Osteoblast (primary cell): ENCODE data around the gene DSCAML1. TPM values are rescaled to one million over a fixed set of nuclear protein-coding genes. Genes with fewer than 3 reads are reported as not detected.

Source experiments
- DNase-seq: peaks from one replicate; pipeline ENCODE4 v3.0.0; 2011; ENCODE audit warnings: low spot score, mixed read lengths; ENCODE audit not compliant: insufficient read length; ENCODE audit errors: missing footprints
- H2AFZ ChIP-seq: 2 replicates; pipeline ENCODE4 v1.6.0; 2011; ENCODE audit warnings: mild to moderate bottlenecking, low read length
- H3K27ac ChIP-seq: 2 replicates; pipeline ENCODE4 v1.5.1; 2011; ENCODE audit warnings: mild to moderate bottlenecking, low read depth, low read length, moderate library complexity
- H3K27me3 ChIP-seq: 2 replicates; pipeline ENCODE4 v1.6.0; 2012; ENCODE audit warnings: mild to moderate bottlenecking, control low read depth, inconsistent platforms, low read length, moderate library complexity; ENCODE audit not compliant: insufficient read depth
- H3K36me3 ChIP-seq: 2 replicates; pipeline ENCODE4 v1.5.1; 2011; ENCODE audit warnings: mild to moderate bottlenecking, low read length, control low read depth, moderate library complexity; ENCODE audit not compliant: insufficient read depth
- H3K4me1 ChIP-seq: 2 replicates; pipeline ENCODE4 v1.5.1; 2011; ENCODE audit warnings: mild to moderate bottlenecking, low read length, control low read depth, moderate library complexity; ENCODE audit not compliant: insufficient read depth
- H3K4me2 ChIP-seq: 2 replicates; pipeline ENCODE4 v1.6.0; 2011; ENCODE audit warnings: mild to moderate bottlenecking, low read length; ENCODE audit not compliant: insufficient read depth
- H3K4me3 ChIP-seq: fragments of 200-600 bp; sonication (generic); 3 replicates; pipeline ENCODE4 v1.5.1; 2012; ENCODE audit warnings: mild to moderate bottlenecking, low read length, inconsistent platforms; ENCODE audit not compliant: insufficient read depth
- H3K79me2 ChIP-seq: 2 replicates; pipeline ENCODE4 v1.6.0; 2012; ENCODE audit warnings: mild to moderate bottlenecking, low read length, control low read depth, inconsistent platforms; ENCODE audit not compliant: insufficient read depth
- H3K9me3 ChIP-seq: 2 replicates; pipeline ENCODE4 v1.5.1; 2011; ENCODE audit warnings: low read depth, low read length, control low read depth
- H4K20me1 ChIP-seq: 2 replicates; pipeline ENCODE4 v1.6.0; 2012; ENCODE audit warnings: mild to moderate bottlenecking, low read length, control low read depth; ENCODE audit not compliant: insufficient read depth
- CTCF ChIP-seq: IDR thresholded peaks from 2 replicates; pipeline ENCODE4 v1.5.1; 2011; ENCODE audit warnings: mild to moderate bottlenecking, low read depth, low read length, moderate library complexity; ENCODE audit errors: extremely low read depth
- total RNA-seq: library from RNA; depleted of rRNA; stranded (reverse); fragments of >200 nt; gene quantifications from 2 replicates; pipeline ENCODE4 v1.2.3, GENCODE V29; 2012

The DSCAML1 gene
- total RNA-seq, 1 donor = not detected

DNA sequence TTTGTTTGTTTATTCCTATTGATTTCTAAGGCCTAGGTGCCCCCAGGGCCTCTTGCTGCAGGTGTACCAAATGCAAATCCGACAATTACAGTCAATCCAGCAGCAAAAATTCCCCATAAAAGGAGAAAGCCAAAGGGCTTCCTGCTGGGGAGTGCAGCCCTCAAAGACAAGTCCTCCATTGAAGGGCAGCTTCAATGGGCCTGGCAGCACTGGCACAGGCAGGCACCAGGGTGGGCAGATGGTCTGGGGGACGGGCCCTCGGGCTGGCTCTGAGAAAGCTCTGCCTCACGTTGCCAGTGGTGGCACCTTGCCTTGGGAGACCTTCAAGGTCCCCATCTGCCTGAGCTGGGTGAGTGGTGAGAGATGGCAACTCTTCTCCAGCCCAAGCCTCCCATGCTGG, 128.0 kb downstream of the DSCAML1 start:
- no peak overlapping the region for H3K4me3 ChIP-seq
- no peak overlapping the region for H3K4me2 ChIP-seq
- peaks cover 8% of the 10 kb centered on the region for H3K27me3 ChIP-seq
- H3K9me3 ChIP-seq = no peaks in the 10 kb centered on the region
- no peak overlapping the region for H3K27ac ChIP-seq
- H3K4me1 ChIP-seq = no peaks in the 10 kb centered on the region
- no peaks in the 10 kb centered on the region for H3K79me2 ChIP-seq
- DNase-seq = no peak
- H4K20me1 ChIP-seq = no peaks in the 10 kb centered on the region
- no peak overlapping the region for H2AFZ ChIP-seq
- no peaks in the 10 kb centered on the region for H3K36me3 ChIP-seq
- no peak for TF ChIP-seq CTCF

GRCh38 chr11:117668321-117668751, 128.7 kb downstream of the DSCAML1 start:
- Histone ChIP-seq H3K27me3 (peaks cover 8% of the 10 kb centered on the region), H3K36me3 (no peaks in the 10 kb centered on the region), H3K4me3 (no peak overlapping the region), H3K79me2 (no peaks in the 10 kb centered on the region), H4K20me1 (no peaks in the 10 kb centered on the region), H3K4me2 (no peak overlapping the region), H3K9me3 (no peaks in the 10 kb centered on the region), H2AFZ (no peak overlapping the region), H3K27ac (no peak overlapping the region), H3K4me1 (no peaks in the 10 kb centered on the region)
- TF ChIP-seq CTCF = no peak
- DNase-seq = no peak

DNA sequence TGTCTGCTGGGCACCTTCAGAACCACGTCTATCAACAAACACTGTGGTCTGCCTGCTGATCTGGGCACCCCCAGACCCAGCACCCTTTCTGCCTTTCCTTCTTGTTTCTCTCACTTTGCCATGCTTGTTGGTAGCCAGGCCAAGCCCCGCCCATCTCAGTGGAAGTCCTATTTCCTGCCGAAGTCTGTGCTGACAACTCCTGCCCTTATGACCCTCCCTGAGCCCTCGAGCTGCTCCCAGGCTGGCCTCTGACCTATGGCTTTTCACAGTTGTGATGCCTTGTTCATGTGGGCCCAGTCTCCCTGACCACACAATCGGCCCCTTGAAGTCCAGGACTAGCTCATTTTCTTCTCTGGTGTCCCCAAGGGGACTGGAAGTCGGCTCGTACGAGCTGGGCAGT, 132.1 kb downstream of the DSCAML1 start:
- no peak for TF ChIP-seq CTCF
- no peak for DNase-seq
- no peak overlapping the region for H3K4me2 ChIP-seq
- no peaks in the 10 kb centered on the region for H3K9me3 ChIP-seq
- H3K4me3 ChIP-seq = no peak overlapping the region
- no peaks in the 10 kb centered on the region for H3K36me3 ChIP-seq
- no peaks in the 10 kb centered on the region for H3K79me2 ChIP-seq
- H3K4me1 ChIP-seq = no peaks in the 10 kb centered on the region
- H3K27ac ChIP-seq = no peak overlapping the region
- no peaks in the 10 kb centered on the region for H4K20me1 ChIP-seq
- peaks cover 5% of the 10 kb centered on the region for H3K27me3 ChIP-seq
- no peak overlapping the region for H2AFZ ChIP-seq

DNA sequence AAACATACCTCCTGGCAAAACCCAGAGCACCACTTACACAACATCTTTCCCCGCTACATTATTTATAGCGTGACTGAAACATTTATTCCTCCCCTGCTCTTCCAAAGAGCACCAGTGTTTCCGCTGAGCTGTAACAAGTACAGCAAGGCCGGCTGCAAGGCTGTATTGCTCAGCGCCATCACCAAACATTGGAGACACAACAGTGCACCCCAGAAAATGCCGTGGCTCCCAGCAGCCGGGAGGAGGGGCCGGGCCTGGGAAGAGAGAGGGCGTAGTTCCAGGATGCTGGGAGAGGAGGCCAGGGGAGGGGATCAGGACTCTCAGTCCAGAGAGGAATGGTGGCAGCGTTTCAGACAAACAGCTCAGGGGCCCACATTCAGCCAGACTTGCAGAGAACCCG, 133.2 kb downstream of the DSCAML1 start:
- H4K20me1 ChIP-seq = no peaks in the 10 kb centered on the region
- no peak overlapping the region for H3K4me2 ChIP-seq
- H3K27me3 ChIP-seq = peaks cover 5% of the 10 kb centered on the region
- no peaks in the 10 kb centered on the region for H3K9me3 ChIP-seq
- H3K36me3 ChIP-seq = no peaks in the 10 kb centered on the region
- no peak for DNase-seq
- no peak overlapping the region for H3K4me3 ChIP-seq
- H2AFZ ChIP-seq = no peak overlapping the region
- no peak for TF ChIP-seq CTCF
- H3K4me1 ChIP-seq = no peaks in the 10 kb centered on the region
- no peaks in the 10 kb centered on the region for H3K79me2 ChIP-seq
- no peak overlapping the region for H3K27ac ChIP-seq
